ENCODE measurements around the gene EPHA8.

EPHA8 gene

DNA sequence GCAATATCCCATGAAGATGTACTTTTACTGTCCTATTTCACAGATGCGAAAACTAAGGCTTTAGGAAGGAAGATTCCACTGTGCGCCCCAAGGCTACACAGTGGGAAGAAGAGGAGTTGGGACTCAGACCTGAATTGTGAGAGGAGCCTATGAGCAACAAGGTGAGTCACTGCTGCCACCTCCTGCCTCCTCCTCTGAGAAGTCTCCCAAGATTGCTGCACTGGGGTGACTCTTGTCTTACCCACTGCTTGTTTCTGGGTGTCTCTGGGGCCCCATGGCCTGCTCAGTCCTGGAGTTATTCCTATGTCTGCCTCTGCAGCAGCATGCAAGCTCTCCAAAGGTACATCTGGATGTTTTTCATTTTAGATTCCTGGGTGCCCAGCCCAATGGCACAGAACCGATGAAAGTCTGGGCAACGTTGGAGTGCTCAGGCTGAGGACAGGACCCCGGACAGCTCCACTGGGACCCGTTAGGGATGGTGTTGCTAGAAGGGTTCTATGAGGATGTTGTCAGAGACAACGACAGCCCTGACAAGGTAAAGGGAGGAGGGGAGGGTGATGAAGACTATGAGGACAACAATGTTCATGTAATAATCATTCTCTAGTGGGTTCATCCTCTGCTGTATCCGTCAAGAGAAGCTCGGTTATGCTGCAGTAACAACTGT, 62.1 kb downstream of the EPHA8 start:
- DNase-seq = no peak

DNA sequence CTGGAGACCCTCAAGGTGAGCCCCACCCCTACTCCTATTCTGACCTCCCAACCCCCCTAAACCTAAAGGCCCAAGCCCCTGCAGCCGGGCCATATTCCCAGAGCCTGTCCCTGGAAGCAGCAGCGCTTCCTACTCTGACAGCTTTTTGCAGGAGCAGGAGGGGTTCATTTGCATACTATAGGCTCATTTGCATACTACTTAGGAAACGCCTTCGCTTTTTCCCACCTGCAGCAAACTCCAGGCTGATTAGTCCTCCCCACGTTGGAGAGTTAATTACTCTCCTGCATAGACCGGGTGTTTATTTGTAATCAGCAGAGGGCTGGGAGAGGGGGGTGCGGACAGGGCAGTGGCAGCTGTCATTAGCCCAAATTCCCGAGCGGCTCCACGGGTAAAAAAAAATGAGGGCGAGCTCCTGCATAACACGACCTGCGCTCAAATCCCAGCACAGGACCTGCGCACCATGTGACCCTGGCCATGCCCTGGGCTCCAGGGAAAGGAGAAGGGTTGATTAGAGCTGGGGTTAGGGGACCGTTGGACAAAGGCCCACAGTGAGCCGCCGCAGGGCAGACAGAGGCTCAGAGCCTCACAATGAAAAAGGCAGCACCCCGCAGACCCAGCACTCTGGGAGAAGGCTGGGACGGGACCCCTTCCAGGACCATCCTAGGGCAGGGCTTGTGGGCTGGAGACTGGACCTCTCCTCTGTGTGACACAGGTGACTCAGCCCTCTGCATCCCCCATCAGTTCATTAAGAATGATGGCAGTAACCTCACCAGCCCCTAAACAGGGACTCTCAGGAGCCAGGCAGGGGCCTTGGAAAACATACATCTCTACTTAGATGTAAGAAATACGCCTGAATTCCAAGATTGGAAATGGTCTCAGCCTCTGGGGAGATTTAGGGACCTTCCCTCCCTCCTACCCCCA, 63.2 kb downstream of the EPHA8 start:
- no peak for DNase-seq

DNA sequence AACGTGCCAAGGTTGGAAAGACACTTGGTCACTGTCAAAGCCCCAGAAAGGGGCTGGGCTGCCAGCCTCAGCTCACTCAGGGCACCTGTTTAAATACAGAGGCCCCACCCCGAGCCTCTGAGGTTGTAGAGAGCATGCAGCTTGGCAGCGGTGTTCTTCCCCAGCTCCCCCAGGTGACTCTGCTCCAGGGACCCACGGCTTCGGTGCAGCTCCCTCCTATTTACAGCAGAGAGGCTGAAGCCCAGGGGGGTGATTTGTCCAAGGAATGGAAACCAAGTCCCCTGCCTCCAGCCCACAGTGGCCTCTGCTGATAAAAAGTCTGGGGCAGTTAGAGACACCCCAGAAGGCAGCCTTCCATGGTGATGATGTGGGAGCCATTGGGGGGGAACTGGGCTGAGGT, 64.0 kb downstream of the EPHA8 start:
- no peak for DNase-seq

DNA sequence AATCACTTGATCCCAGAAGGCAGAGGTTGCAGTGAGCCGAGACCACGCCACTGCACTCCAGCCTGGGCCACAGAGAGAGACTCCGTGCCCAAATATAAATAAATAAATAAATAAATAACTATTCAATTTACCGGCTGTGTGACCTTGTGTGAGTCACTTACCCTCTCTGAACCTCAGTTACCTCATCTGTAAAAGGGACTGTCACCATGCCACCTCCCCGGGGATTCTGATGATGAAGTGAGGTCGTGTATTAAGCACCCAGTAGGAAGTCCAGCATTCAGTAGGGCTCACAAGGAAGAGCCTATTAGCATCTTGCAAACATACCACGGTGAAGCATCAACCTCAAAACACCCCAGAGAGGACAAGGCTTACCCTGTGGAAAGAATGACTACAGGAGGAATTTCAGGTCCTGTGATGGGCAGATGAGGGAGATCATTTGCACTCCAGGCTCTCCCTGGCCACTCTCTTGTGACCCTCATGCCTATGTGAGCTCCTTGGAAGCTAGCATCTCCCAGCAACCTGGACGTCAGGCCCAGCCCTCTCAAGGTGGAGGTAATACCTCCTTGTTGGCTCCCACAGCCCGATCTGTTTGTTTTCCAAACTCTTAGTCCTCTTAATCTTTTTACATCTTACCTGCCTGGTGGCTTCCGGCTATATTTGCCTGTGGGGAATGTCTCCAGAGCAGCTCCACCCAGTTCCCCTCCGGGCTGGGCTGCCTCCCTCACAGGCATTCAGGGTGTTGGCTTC, 65.6 kb downstream of the EPHA8 start:
- no peak for DNase-seq

DNA sequence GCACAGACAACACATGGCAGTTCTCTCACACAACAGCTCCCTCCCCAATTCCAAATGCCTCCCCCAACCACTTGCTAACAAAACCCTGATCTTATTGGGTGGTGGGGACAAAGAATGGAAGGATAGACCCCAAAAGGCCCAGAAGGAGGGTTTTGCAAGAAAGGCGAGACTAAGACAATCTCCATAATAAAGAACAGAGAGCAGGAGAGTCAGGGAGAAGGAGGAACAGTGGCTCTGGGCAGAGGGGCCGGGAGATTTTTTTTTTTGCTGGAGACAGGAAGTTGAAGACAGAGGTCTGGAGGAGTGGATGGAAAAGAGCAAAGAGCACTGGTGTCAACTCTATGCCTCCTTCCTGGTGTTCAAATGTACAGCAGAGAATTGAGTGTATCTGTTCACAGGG, 66.6 kb downstream of the EPHA8 start:
- no peak for DNase-seq

DNA sequence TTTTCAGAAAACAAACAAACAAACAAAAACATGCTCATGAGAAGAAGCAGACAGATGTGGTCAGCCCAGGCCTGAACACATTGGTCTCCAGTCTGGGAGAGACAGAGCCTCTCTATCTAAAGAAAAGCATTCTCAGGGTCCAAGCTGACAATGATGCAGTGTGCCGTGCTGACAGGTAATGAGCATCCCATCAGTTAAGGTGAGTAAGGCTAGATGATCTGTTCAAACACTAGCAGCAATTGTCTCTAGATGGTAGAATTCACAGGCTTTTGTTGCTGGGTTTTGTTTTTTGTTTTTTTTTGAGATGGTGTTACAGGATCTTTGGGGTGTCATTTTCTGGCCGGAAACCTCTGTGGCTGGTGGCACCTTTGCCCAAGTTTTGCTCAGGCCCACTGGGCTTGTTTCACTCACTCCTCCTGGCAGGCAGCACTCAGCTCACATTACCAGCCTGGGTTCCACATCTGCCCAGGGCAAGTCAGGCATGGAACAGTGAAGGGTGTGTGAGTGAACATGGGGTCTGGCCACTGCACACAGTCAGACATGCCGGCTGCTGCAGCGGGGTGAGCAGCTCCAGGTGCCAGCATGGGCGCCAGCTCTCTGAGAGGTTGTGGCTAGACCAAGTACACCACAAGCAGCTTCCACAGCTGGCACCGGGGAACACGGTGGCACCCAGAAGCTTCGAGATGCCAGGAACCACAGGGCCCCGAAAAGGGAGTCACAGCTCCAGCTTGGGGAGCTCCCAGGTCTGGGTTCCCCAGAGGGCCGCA, 70.6 kb downstream of the EPHA8 start:
- DNase-seq = no peak

DNA sequence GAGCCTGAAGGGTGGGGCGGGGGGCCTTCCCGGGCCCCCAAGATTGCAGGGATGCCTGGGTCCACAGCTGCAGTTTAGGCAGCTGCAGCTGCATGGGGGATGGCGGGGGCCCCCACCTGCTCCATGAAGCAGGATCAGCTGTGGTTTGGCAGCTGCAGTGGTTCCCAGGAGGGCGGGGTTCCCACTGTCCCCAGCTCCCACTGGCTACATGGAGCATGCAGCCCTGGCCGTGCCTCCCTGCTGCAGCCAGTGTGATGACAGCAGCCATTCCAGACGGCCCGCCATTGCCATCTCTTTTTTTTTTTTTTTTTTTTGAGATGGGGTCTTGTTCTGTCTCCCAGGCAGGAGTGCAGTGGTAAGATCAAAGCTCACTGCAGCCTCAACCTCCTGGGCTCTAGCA, 72.1 kb downstream of the EPHA8 start:
- DNase-seq = no peak

DNA sequence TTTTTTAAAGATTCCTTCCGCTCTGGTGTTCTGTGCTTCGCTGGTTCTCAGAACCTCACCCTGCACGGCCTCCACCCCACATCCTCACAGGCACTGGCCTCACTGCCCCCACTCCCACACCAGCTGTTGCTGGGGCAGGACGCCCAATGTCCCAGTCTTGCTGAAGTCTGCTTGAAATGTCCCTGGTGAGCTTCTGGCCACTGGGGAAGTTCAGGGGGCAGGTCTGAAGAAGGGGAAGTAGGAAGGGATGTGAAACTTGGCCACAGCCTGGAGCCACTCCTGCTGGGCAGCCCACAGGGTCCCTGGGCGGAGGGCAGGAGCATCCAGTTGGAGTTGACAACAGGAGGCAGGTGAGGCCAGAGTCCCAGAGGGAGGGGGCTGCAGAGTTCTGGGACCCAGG, 73.1 kb downstream of the EPHA8 start, which contains the start of gene C1QA:
TSS of gene C1QA (plus strand) at position 276 of the 400 bp plus-strand sequence. CDS start 989 bp downstream, outside the sequence.
- DNase-seq = no peak

DNA sequence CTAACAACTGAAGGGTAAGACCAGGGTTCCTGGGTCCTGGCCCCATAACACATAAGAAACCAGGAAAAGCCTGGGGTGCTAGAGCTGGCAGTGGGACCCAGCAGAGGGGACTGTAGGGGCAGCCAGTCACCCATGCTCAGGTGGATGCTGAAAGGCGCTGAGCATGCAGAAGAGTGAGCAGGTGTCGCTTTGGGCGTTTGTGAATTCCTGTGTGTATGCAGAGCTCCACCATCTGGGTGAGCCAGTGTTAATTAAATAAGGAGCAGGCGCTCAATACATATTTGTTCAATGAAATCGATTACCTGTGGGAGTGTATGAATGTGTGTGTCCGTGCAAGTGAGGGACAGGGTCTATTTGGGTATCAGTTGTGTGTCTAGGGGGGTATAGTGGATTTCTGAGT, 73.6 kb downstream of the EPHA8 start:
- no peak for DNase-seq

DNA sequence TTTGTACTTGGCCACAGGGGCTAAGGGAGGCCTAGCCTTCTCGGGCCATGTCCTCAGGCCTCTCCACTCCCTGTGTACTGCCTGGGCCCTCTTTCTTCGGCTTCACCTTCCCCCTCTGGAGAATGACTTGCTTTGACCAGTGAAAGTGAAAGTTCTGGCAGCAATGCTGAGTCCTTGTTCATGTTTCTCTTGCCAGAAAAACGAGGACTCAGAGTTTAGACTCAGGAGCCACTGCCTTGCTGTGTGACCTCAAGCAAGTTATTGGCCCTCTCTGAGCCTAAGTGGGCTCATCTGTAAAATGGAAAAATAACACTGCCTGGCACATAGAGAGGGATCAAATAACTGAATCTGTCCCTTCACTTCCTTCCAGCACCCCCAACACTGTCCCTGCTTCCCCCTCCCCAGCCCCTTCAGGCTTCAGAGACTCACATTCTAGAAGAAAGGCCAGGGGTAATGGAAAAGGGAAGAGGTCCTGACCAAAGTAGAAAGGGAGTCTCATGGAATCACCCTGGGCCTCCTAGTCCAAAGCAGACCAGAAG, 74.7 kb downstream of the EPHA8 start:
- no peak for DNase-seq

DNA sequence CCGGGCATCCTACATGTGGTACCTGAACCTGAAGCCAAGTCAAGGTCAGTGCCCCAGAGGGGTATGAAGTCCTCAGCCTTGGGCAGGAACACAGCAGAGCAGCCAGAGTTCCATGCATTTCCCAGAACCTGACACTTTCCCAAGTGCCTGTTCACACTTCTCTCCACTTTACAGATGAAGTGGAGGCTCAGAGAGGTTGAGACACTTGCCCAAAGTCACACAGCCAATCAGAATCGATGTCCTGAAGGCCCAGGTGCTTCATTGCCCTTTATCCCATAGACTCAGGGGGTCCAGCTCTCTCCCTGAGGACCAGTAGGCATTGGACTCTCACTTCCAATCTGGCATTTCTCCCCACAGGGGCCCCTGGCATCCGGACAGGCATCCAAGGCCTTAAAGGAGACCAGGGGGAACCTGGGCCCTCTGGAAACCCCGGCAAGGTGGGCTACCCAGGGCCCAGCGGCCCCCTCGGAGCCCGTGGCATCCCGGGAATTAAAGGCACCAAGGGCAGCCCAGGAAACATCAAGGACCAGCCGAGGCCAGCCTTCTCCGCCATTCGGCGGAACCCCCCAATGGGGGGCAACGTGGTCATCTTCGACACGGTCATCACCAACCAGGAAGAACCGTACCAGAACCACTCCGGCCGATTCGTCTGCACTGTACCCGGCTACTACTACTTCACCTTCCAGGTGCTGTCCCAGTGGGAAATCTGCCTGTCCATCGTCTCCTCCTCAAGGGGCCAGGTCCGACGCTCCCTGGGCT, 75.4 kb downstream of the EPHA8 start:
- DNase-seq = no peak

DNA sequence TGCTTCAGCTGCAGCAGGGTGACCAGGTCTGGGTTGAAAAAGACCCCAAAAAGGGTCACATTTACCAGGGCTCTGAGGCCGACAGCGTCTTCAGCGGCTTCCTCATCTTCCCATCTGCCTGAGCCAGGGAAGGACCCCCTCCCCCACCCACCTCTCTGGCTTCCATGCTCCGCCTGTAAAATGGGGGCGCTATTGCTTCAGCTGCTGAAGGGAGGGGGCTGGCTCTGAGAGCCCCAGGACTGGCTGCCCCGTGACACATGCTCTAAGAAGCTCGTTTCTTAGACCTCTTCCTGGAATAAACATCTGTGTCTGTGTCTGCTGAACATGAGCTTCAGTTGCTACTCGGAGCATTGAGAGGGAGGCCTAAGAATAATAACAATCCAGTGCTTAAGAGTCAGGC, 76.0 kb downstream of the EPHA8 start:
- no peak for DNase-seq

DNA sequence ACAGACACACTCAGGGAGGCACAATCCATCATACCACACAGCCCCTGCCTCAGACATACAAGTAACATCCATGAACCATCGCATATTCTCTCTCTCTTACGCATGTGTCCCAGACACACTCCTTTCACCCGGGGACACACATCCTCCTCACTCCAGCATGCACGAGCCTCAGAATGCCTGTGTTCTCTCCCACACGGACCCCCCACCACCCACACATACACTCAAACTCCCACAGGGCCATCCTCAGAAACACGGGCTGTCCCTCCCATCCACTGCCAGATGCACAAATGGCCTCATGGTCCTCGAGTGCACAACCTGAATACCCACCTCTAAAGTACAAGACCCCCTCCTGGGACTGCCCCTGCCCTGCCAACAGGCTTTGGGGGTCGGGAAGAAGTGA, 78.0 kb downstream of the EPHA8 start:
- no peak for DNase-seq

DNA sequence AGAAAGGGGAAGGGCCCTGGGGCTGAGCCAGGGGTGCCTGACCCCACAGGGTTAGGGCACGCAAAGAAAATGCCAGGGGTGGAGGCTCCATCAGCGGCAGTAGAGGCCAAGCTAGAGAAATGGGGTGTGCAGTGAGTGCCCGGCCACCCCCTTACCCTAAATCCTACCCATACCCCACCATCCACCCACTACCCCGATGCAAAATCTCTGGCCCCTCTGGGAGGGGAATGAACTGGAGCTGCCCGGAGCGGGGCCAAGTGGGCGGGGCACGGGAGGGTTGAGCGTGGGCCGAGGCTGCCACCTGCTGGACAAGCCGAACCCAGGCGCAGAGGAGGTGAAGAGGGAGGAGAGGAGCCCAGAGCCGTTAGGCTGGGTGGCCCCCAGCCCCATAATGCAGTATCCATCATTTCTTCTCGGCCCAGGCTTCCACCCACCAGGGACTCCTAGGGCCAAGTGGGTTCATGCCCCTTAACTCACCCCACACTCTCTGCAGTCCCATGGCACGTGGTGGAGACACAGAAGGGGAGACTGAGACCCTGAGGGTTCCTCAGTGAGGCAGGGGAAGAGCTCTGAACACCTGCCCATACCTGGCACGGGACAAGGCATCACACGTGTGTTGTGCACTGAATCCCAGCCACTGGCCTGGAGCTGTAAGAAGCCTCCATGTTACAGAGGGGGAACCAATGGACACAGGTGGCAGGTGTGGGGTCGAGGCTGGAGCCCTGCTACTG, 78.8 kb downstream of the EPHA8 start:
- peak; percentile 24 for DNase-seq

DNA sequence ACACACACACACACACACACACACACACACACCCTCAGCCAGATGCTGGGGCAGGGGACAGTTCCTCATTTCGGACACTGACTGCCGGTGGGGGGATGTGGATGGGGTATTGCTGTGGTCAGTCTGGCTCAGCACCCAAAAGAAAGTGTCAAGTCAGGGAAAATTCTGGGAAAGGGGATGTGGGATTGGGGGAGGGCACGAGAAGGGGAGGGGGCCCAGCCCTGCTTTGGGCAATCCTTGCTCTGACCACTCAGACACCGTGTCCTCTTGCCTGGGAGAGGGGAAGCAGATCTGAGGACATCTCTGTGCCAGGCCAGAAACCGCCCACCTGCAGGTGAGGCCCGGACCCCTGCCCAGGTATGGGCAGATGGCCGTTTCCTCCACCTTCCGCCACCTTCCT, 80.1 kb downstream of the EPHA8 start, which contains the start of gene C1QC:
TSS of gene C1QC (plus strand) at position 253 of the 400 bp plus-strand sequence. CDS start 391 bp downstream, outside the sequence.
- no peak for DNase-seq

DNA sequence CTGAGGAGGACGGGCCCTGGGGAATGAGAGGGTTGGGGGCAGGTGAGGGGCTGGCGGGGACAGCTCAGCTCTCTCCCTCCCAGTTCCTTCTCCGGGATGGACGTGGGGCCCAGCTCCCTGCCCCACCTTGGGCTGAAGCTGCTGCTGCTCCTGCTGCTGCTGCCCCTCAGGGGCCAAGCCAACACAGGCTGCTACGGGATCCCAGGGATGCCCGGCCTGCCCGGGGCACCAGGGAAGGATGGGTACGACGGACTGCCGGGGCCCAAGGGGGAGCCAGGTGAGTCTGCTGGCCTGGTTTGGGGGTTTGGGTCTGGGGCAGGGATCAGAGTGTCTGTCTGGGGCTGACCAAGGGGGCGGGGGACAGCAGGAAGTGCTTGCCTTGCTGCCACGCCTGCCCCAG, 80.6 kb downstream of the EPHA8 start:
- DNase-seq = no peak

DNA sequence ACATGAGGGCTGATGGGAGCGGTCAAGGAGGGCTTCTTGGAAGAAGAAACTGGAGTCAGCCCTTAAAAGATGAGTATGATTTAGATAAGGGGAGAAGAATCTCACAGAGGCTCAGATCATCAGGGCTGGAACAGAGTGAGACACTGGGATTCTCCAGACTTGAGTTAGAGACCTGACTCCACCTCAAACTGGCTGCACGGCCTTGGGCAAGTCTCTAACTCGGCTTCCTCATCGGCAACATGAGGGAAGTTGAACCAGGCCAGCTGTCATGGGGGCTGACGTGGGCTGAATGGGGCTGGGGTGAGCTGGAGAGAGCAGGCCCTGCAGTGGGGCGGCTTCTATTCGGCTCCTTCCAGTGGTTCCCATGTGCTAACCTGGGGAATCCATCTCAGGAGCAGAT, 82.6 kb downstream of the EPHA8 start:
- no peak for DNase-seq

DNA sequence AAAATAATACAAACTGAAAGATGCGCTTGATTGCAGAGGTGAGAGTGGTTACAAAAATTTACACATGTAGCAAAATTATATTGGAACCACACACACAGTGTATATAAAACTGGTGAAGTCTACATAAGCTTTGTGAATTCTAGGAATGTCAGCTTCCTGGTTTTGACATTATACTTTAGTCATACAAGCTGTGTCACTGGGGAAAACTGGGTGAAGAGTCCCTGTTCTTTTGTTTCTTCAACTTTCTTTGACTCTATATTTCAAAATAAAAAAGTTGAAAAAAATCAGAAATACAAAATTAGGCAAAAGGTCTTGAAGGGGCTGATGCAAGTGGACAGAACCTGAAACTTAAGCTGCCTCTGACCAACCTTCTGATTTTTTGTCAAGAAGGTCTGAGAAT, 83.1 kb downstream of the EPHA8 start:
- DNase-seq = no peak

DNA sequence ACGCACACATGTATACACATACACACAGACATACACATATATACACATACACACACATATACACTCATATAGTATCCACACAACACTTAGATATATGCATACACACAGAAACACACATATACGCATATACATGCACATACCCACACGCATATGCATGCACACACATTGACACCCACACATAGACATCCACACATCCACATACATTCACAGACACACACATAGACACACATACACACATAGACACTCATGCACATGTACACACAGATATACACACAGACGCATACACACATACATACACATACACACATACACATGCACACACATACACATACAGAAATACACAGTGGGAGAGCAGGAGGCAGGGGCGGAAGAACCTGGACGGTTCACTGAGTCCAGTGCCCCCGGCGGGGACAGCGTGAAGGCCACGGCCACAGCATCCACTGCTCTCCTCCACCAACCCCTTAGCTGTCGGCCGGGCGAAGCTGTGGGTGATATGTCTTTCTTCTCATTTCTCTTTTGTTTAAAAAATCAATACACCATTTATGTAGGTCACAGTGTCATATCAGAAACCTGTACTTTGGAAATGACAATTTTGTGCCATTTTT, 86.9 kb downstream of the EPHA8 start:
- no peak for DNase-seq

Data from NCI-H226 (cell line).